ENCODE results near the gene IFRD2. TPM values are rescaled to one million over a fixed set of nuclear protein-coding genes. Genes with fewer than 3 reads are reported as not detected.
A peak's percentile ranks its signal among the peaks of the same experiment; 100 is the strongest.
"Not testable (repeated sequence)": the region's sequence is repeated elsewhere in the genome, so short reads cannot be mapped to it uniquely, and the experiment has no call there.

IFRD2 gene
- total RNA-seq, 1 donor from 2014 or later, result 37.8 TPM

GRCh38 chr3:50323614-50324199 is 31.5 kb upstream of the IFRD2 start:
- no peak for DNase-seq

- DNase-seq, result no peak
These were observed 30.9 kb upstream of the IFRD2 start for GRCh38 chr3:50323092-50323600.

- DNase-seq, result no peak
These were observed 30.3 kb upstream of the IFRD2 start, which contains the start of gene HYAL2 for GRCh38 chr3:50322386-50323091. TSS of gene HYAL2 (minus strand) at chr3:50322745. CDS start at chr3:50320489, 2,256 bp downstream.

- DNase-seq, result no peak
These were observed 29.8 kb upstream of the IFRD2 start for GRCh38 chr3:50322115-50322385.

- DNase-seq, result peak; percentile 96
These were observed 29.3 kb upstream of the IFRD2 start for GRCh38 chr3:50321336-50322114.

GRCh38 chr3:50320853-50321335 is 28.7 kb upstream of the IFRD2 start:
- peak; percentile 91 for DNase-seq

GRCh38 chr3:50319894-50320625 is 27.8 kb upstream of the IFRD2 start:
- DNase-seq, result no peak

GRCh38 chr3:50319181-50319893 is 27.1 kb upstream of the IFRD2 start:
- no peak for DNase-seq

- no peak for DNase-seq
These were observed 26.4 kb upstream of the IFRD2 start for GRCh38 chr3:50318615-50319014.

GRCh38 chr3:50318163-50318562 is 25.9 kb upstream of the IFRD2 start:
- DNase-seq, result no peak

- DNase-seq, result no peak
These were observed 25.1 kb upstream of the IFRD2 start for GRCh38 chr3:50317300-50317699.

GRCh38 chr3:50316657-50317242 is 24.5 kb upstream of the IFRD2 start:
- peak; percentile 54 for DNase-seq

- DNase-seq, result no peak
These were observed 22.6 kb upstream of the IFRD2 start for GRCh38 chr3:50314816-50315215.

- no peak for DNase-seq
These were observed 22.1 kb upstream of the IFRD2 start for GRCh38 chr3:50314342-50314741.

- not testable (repeated sequence) for DNase-seq
These were observed 19.8 kb upstream of the IFRD2 start for GRCh38 chr3:50312041-50312440.

- DNase-seq, result no peak
These were observed 12.4 kb upstream of the IFRD2 start for GRCh38 chr3:50304601-50305000.

GRCh38 chr3:50303013-50303815 is 11.0 kb upstream of the IFRD2 start, which contains the start of gene HYAL1:
TSS of gene HYAL1 (minus strand) at chr3:50303574. CDS start at chr3:50302956, 618 bp downstream.
- no peak for DNase-seq

- no peak for DNase-seq
These were observed 10.1 kb upstream of the IFRD2 start for GRCh38 chr3:50302095-50303012.

- no peak for DNase-seq
These were observed 8.5 kb upstream of the IFRD2 start for GRCh38 chr3:50300681-50301254.

All from tongue (tissue), 2 donors.